RWPE1 (cell line): ENCODE results near the gene PAQR9.
A peak's percentile ranks its signal among the peaks of the same experiment; 100 is the strongest.

ENCODE experiments used
- CTCF ChIA-PET: fragments of 350-600 bp; sonication (Branson Sonifier 250); formaldehyde crosslinking; extraction: SDS; loops from one replicate; lab custom pipeline; 2021; lab: Yijun Ruan, JAX
- POLR2A ChIA-PET: fragments of 400-600 bp; formaldehyde crosslinking; extraction: SDS; loops from one replicate; lab custom pipeline; 2020; ENCODE audit warnings: antibody characterized with exemption; ENCODE audit not compliant: low non-redundant PET; lab: Yijun Ruan, JAX
- DNase-seq: peaks from one replicate; pipeline ENCODE4 v3.0.0; 2012; ENCODE audit warnings: low spot score
- H3K27ac ChIP-seq: fragments of 450-650 bp; 2 replicates; pipeline ENCODE4 v1.5.1; 2017
- TF ChIP-seq, protein P1 (sequence below): fragments of 450-650 bp; conservative IDR thresholded peaks from 2 replicates; pipeline ENCODE4 v1.5.1; 2017; ENCODE audit warnings: low read depth, mild to moderate bottlenecking

PAQR9 gene, protein sequence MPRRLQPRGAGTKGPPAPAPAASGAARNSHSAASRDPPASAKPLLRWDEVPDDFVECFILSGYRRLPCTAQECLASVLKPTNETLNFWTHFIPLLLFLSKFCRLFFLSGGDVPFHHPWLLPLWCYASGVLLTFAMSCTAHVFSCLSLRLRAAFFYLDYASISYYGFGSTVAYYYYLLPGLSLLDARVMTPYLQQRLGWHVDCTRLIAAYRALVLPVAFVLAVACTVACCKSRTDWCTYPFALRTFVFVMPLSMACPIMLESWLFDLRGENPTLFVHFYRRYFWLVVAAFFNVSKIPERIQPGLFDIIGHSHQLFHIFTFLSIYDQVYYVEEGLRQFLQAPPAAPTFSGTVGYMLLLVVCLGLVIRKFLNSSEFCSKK

DNA sequence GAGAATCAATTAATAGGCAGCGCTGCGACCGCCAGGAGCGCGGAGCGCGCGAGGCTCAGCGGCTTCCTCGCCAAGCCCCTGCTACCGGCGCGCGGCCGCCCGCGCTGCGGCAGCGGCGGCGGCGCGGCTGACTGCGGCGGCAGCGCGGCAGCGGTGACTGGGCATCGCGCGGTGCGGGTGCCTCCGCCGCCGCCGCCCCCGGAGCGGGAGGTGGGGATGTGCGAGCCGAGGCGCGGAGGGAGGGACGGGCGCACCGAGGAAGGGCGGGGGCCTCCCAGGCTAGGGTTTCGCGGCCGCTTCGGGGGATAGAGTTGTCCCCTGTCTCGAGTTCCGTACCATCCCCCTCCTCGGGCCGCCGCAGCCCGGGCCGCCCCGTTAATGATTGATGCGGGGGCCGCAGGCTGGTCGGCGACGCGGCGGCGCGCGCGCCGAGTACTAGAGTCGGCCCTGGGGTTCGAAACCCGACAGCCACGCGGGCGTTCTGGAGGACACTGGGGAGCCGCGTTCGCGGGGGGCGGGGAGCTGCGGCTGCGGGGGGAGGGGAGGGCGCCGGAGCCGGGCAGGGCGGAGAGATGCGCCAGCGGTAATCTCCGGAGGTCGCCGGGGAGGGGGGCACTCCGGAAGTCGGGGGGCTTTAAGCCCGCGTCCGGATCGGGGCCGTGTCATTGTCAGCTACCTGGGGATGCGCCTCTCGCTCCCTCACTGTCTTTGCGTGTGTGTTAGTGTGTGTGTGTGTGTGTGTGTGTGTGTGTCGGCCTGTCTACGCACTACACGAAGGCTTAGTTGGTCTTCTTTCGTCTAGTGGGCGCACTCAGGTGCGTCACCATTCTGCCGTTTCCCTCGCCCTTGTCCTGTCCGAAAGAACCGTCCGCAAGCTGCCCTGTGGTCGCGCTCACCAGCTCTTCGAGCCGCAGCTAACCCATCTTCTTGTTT, at the start of gene PAQR9:
TSS of gene PAQR9 (minus strand) at position 159 of the 933 bp plus-strand sequence. CDS start 338 bp downstream, outside the sequence.
- ChIA-PET CTCF (interaction anchor here (0.6 kb wide), 1 partner anchor 135 kb away, joined by 3 read pairs; no protein-coding TSS in a partner anchor), POLR2A (no interaction called here)
- peak; percentile 23 for DNase-seq
- H3K27ac ChIP-seq: no peak within 1 kb of the TSS
- TF ChIP-seq, protein P1, sequence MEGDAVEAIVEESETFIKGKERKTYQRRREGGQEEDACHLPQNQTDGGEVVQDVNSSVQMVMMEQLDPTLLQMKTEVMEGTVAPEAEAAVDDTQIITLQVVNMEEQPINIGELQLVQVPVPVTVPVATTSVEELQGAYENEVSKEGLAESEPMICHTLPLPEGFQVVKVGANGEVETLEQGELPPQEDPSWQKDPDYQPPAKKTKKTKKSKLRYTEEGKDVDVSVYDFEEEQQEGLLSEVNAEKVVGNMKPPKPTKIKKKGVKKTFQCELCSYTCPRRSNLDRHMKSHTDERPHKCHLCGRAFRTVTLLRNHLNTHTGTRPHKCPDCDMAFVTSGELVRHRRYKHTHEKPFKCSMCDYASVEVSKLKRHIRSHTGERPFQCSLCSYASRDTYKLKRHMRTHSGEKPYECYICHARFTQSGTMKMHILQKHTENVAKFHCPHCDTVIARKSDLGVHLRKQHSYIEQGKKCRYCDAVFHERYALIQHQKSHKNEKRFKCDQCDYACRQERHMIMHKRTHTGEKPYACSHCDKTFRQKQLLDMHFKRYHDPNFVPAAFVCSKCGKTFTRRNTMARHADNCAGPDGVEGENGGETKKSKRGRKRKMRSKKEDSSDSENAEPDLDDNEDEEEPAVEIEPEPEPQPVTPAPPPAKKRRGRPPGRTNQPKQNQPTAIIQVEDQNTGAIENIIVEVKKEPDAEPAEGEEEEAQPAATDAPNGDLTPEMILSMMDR: no peak

DNA sequence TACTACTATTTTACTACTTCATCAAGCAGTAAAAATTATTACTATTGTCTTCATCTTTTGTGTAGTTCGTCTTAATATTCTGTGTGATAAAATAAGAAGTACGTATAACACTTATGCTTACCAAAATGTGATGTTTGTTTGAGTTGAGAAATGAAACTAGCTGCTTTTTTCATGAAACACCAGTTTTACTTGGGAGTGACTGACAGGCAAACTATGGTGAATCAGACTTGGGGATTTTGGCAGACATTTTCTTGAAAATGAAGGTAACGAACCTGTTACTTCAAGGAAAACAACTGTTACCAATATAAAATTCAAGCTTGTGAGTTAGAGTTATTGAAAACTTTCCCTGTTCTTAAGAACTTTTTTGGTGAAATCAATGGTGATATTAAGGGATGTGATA, 48.2 kb upstream of the PAQR9 start:
- POLR2A ChIA-PET: no interaction called here
- CTCF ChIA-PET: no interaction called here
- TF ChIP-seq, protein P1: no peak
- no peak for DNase-seq
- H3K27ac ChIP-seq: no peak overlapping the region

DNA sequence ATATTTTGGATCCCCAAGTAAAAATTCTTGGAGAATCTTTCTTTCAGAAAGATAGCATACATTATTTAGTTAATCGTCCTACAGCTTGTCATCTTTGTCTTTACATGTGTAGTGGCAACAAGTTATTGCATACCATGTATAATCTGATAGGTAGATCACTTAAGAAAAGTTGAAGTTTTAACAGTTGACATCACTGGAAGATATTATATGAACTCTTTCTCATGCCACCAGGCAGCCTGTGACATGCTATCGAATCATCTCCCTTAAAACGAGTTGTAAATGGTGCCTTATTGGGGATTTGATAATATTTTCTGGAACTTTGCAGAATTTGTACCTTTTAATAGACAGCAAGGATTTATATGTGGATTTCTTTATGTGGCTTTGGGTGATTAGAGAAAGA, 46.5 kb upstream of the PAQR9 start:
- CTCF ChIA-PET: no interaction called here
- TF ChIP-seq, protein P1: no peak

DNA sequence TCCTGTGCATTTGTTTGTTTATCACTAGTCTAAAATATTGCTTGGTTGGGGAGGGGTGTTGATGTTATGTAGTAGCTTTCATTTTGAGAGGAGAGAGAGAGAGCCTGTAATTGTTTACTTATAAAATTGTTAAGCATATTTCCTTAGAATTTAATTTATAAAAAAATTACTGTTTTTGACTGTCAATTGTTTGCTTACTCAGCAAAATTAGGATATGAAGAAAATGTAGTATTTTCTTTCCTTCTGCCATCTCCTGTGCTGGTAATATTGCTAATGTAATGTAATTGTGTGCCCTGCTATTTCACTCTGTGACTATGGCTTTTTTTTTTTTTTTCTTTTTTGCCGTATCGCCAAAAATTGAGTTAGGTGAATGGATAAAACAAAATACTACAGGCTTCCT, 41.3 kb upstream of the PAQR9 start:
- TF ChIP-seq, protein P1: no peak
- no peak for DNase-seq
- ChIA-PET CTCF (no interaction called here), POLR2A (no interaction called here)
- no peak overlapping the region for H3K27ac ChIP-seq

More for the DNA sequence above, 46.5 kb upstream of the PAQR9 start:
- no peak overlapping the region for H3K27ac ChIP-seq
- POLR2A ChIA-PET: no interaction called here
- no peak for DNase-seq

DNA sequence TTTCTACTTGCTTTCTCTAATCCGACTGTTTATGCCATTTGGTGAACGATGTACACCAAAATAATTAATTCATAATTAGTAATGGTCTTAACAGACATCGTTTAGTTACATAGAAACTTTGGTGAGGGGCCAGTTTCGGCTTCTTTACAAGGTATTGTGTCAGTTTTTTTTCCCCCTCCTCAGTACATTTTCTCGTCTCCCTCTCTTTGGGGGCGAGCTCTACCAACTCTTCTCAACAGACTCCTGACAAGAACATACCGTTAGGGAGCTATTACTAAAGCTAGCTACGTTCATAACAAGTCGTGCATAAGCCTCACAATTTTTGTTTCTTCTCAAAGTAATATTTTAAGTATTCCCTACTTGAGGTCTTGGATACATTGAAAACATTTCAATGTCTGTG, 39.3 kb upstream of the PAQR9 start:
- no peak for DNase-seq
- TF ChIP-seq, protein P1: no peak
- CTCF ChIA-PET: interaction anchor here (0.6 kb wide), 1 partner anchor 152 kb away, joined by 3 read pairs; no protein-coding TSS in a partner anchor
- POLR2A ChIA-PET: no interaction called here
- no peak overlapping the region for H3K27ac ChIP-seq

DNA sequence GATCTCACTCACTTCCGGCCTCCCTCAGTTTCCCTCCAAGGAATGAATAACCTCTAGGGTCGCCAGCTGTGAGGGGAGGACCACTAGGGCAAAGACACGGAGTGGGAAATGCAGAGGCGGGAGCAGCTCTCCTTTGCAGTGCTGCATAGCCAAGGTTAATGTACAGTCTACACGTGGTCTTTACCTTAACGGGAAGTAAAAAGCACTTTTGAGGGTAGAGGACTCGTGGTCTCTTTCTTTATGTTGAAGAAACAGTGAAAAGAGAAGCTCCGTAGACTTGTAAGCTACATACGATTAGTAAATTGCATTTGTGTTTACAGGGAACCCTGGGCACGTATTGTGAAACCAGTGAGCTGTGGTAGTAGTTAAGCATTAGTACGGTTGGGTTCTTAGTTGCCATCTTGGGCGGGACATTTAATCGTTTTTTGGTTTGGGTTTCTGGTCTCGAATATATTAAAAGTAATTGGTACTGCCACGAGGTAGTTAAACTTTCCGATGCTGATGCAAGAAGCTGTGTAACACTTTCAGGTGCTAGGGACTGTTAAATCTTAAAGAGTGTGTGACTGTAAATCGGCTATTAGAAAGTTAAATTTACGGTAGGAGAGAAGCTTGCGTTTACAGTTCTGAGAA, 38.7 kb upstream of the PAQR9 start:
- peak; percentile 30 for DNase-seq
- ChIA-PET POLR2A (no interaction called here), CTCF (interaction anchor here (0.5 to 0.6 kb wide), 3 partner anchors 21 to 306 kb away, joined by 3 read pairs; no protein-coding TSS in a partner anchor)
- peak overlapping the region; percentile 98 for H3K27ac ChIP-seq
- TF ChIP-seq, protein P1: no peak
